Chondrocyte (in vitro differentiated cells): ENCODE measurements around the gene MIPOL1. TPM values are rescaled to one million over a fixed set of nuclear protein-coding genes. Genes with fewer than 3 reads are reported as not detected.

Experiments
- DNase-seq: peaks from one replicate; pipeline ENCODE4 v3.0.0; 2021; ENCODE audit warnings: mixed read lengths, low spot score
- H3K27ac Mint-ChIP-seq: one replicate; pipeline ENCODE4 v1.8.0; 2021; ENCODE audit warnings: mild to moderate bottlenecking, moderate library complexity, mixed read lengths; ENCODE audit not compliant: unreplicated experiment
- H3K27me3 Mint-ChIP-seq: 2 replicates; pipeline ENCODE4 v1.8.0; 2021; ENCODE audit warnings: low read depth, mixed read lengths
- H3K36me3 Mint-ChIP-seq: 2 replicates; pipeline ENCODE4 v1.8.0; 2021; ENCODE audit warnings: low read depth, mixed read lengths
- H3K4me1 Mint-ChIP-seq: 2 replicates; pipeline ENCODE4 v1.8.0; 2021; ENCODE audit warnings: low read depth, mild to moderate bottlenecking, mixed read lengths
- H3K4me3 Mint-ChIP-seq: one replicate; pipeline ENCODE4 v1.8.0; 2021; ENCODE audit warnings: mild to moderate bottlenecking, moderate library complexity, mixed read lengths; ENCODE audit not compliant: unreplicated experiment
- H3K9me3 Mint-ChIP-seq: 2 replicates; pipeline ENCODE4 v1.8.0; 2021; ENCODE audit warnings: low read depth, mixed read lengths
- total RNA-seq: library from RNA; stranded (reverse); gene quantifications from 3 replicates; pipeline ENCODE4 v1.2.1, GENCODE V29; 2021
- TF ChIP-seq, protein P1 (sequence below): fragments of 200-600 bp; sonication (generic); IDR thresholded peaks from 2 replicates; pipeline ENCODE4 v1.5.0; 2021; ENCODE audit warnings: antibody characterized with exemption, mild to moderate bottlenecking, moderate library complexity

MIPOL1 gene
- total RNA-seq, 1 donor from 2014 or later: 9.8 TPM

DNA sequence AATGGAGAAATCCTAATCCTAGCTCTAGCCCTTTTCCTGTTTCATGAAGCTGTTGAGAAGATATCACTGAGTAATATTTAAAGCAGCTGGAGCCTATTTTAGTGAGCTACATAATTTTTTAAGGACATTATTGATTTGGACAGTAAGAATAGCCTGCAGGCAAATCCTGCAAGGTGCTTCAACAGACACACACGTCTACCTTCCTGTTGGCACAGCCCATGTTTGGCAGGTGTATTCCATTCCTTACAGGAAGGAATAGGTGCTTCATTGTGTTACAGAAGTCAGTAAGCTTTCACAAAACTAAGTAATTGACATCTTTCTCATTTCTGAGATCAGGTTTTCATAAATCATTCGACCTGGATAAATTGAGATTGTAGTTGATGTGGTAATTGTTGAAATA, 346.7 kb downstream of the MIPOL1 start:
- DNase-seq: no peak
- Mint-ChIP-seq H3K9me3 (no peaks in the 10 kb centered on the region), H3K27ac (no peak overlapping the region), H3K4me3 (no peak overlapping the region), H3K4me1 (peaks cover 5% of the 10 kb centered on the region), H3K27me3 (no peaks in the 10 kb centered on the region), H3K36me3 (no peaks in the 10 kb centered on the region)
- TF ChIP-seq, protein P1, sequence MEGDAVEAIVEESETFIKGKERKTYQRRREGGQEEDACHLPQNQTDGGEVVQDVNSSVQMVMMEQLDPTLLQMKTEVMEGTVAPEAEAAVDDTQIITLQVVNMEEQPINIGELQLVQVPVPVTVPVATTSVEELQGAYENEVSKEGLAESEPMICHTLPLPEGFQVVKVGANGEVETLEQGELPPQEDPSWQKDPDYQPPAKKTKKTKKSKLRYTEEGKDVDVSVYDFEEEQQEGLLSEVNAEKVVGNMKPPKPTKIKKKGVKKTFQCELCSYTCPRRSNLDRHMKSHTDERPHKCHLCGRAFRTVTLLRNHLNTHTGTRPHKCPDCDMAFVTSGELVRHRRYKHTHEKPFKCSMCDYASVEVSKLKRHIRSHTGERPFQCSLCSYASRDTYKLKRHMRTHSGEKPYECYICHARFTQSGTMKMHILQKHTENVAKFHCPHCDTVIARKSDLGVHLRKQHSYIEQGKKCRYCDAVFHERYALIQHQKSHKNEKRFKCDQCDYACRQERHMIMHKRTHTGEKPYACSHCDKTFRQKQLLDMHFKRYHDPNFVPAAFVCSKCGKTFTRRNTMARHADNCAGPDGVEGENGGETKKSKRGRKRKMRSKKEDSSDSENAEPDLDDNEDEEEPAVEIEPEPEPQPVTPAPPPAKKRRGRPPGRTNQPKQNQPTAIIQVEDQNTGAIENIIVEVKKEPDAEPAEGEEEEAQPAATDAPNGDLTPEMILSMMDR: no peak

DNA sequence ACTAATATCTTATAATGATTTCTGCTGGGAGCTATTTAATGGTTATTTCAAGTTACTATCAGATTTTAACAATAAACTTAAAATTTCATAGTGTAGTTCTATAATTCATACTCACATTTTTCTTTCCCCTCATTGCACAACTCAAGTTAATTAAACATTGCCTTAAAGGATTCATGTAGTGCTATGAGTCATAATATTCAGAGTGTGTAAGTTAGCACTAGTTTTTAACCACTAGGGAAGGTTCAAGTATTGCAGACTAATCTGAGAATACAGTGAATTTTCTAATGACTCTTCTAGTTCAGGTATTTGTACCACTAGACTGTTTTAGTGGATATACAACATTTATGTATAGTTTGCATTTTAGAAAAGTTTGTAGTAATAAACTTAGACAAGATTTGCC, 347.4 kb downstream of the MIPOL1 start:
- H3K27me3 Mint-ChIP-seq: no peaks in the 10 kb centered on the region
- H3K4me1 Mint-ChIP-seq: peaks cover 5% of the 10 kb centered on the region
- DNase-seq: no peak
- H3K36me3 Mint-ChIP-seq: no peaks in the 10 kb centered on the region
- no peaks in the 10 kb centered on the region for H3K9me3 Mint-ChIP-seq
- TF ChIP-seq, protein P1: no peak
- H3K27ac Mint-ChIP-seq: no peak overlapping the region
- H3K4me3 Mint-ChIP-seq: no peak overlapping the region

DNA sequence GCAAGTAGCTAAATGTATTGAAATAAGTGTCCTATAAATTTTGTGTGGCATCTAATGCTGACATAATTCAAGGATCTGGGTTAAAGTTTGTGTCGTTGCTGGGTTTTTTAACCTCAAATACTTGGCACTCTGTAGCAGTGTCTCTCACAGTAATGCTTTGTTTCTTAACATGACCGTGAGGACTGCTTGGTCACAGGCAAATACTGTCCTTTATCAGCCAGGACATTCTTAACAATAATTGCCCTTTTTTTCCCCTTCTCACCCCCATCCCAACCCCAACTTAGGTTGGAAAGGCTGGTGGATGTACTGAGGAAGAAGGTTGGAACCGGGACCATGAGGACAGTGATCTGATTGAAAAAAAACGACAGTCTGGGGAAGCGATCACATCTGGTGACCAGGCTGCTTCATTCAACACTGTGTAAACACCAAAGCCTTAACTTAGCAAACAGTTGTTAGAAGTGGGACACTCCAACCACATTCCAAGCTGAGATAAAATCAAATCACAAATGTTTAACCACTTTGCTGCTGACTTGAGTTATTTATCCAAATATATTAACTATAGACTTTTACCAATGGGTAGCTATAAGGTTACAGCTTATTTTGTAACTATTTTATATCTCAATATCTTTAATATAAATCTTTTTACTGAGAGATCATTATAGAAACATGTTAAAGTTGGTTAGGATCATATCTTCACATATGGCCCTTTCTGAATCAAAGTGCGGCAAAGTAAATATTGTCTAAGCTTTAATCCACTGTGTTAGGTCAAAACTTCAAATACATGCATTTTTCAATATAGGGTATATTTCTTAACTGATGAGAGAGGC, 349.1 kb downstream of the MIPOL1 start:
- DNase-seq: no peak
- H3K36me3 Mint-ChIP-seq: no peaks in the 10 kb centered on the region
- peaks cover 8% of the 10 kb centered on the region for H3K4me1 Mint-ChIP-seq
- H3K9me3 Mint-ChIP-seq: no peaks in the 10 kb centered on the region
- H3K27me3 Mint-ChIP-seq: no peaks in the 10 kb centered on the region
- H3K4me3 Mint-ChIP-seq: no peak overlapping the region
- TF ChIP-seq, protein P1: no peak
- H3K27ac Mint-ChIP-seq: no peak overlapping the region

DNA sequence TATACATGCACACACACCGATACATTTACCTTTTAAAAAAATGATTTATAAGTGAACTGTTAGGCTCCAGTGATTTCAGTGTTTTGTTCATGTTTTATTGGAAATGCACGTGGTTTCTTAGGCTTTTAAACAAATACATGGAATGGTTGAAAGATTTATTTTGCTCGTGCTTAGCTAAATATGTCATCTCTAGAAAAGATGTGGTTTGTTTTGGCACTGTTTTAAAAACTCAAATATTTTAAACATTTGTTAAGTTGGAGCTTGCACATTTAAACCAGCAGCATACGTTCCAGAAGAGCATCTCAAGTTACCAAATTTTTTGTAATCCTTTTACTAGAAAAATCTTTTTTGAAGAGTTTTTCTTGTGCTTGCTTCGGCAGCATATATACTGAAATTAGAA, 352.8 kb downstream of the MIPOL1 start:
- peaks cover 8% of the 10 kb centered on the region for H3K4me1 Mint-ChIP-seq
- H3K36me3 Mint-ChIP-seq: peaks cover 8% of the 10 kb centered on the region
- H3K27me3 Mint-ChIP-seq: no peaks in the 10 kb centered on the region
- no peak overlapping the region for H3K4me3 Mint-ChIP-seq
- H3K27ac Mint-ChIP-seq: no peak overlapping the region
- TF ChIP-seq, protein P1: no peak
- H3K9me3 Mint-ChIP-seq: peaks cover 14% of the 10 kb centered on the region
- no peak for DNase-seq

DNA sequence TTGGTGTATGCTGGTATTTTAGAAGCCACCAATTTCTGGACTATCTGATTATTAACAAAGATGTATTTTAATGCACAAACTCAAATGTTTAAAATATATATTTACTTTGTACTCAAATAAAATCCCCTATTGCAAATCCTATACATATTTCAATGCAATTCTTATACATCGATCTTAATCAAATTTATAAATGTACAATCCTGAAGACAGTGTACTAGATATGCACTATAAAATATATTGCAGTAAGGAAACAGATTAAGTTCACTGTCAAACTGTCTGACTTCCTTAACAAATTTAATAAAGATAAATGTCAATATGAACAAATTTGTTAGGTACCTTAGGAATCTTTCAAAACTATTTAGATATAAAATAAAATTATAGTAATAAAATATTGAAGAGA, 353.4 kb downstream of the MIPOL1 start:
- H3K27me3 Mint-ChIP-seq: no peaks in the 10 kb centered on the region
- TF ChIP-seq, protein P1: no peak

More for the DNA sequence above, 353.4 kb downstream of the MIPOL1 start:
- Mint-ChIP-seq H3K4me3 (no peak overlapping the region), H3K4me1 (peaks cover 8% of the 10 kb centered on the region), H3K9me3 (peaks cover 14% of the 10 kb centered on the region), H3K36me3 (peaks cover 8% of the 10 kb centered on the region), H3K27ac (no peak overlapping the region)
- DNase-seq: no peak
